ENCODE results near the gene FAM117B. TPM values are rescaled to one million over a fixed set of nuclear protein-coding genes. Genes with fewer than 3 reads are reported as not detected.
"Not testable (repeated sequence)": the region's sequence is repeated elsewhere in the genome, so short reads cannot be mapped to it uniquely, and the experiment has no call there.

FAM117B gene
- total RNA-seq, 2 experiments from 2014 or later, result 23.4 to 25.0 TPM

DNA sequence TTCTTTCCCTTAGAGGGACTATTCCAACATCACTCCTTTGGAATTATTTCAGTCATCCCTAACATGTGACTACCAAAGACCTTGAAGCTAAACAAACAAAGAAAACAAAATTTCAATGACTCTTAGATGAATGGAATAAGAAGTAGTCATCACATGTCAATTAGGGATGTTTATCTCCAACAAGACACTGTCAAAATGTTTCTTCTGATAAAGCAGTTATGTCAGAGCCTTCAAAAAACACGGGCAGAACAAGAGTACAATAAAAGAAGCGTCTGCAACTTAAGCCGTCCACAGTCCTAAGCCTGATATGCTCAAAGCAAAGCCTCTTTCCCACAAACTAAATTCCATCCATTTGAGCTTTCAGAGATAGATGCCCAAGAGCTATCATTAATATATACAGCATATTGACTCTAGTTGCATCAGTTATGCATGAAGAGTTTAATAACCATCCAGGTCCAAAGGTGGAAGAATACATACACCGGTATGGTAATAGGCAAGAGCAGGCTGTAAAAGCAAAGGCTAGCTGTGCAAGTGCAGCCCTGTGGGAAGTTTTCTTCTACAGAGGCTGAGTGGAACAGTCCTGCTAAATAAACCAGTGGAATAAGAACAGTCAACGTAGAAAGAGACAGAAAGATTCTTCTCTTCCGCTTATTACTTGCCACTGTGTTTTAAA lies 138.7 kb downstream of the FAM117B start:
- no peak overlapping the region for H3K27ac Mint-ChIP-seq
- no peak for DNase-seq
- no peaks in the 10 kb centered on the region for H3K9me3 Mint-ChIP-seq
- peaks cover 11% of the 10 kb centered on the region for H3K4me1 Mint-ChIP-seq
- H3K4me3 Mint-ChIP-seq, result no peak overlapping the region
- H3K36me3 Mint-ChIP-seq, result peaks cover 29% of the 10 kb centered on the region
- H3K27me3 Mint-ChIP-seq, result no peaks in the 10 kb centered on the region

DNA sequence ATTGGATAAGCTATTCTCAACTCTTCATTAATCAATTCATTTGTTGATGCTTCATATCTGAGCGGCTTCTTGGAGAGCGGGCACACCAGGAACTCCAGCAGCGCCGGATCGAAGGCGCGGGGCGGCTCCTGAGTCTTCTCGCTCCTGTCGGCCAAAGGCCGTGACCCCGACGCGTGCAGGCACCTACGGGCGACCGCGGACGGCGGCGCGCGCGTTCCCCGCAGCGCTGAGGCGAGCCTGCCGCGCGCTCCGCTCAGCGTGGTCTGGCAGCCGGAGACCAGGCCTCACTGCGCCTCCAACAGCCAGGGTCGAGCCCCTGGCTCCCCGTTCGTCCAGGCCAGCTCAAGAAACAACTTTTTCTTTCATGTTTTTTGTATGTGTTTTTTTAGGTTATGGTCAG lies 139.3 kb downstream of the FAM117B start:
- Mint-ChIP-seq H3K36me3 (peaks cover 31% of the 10 kb centered on the region), H3K4me3 (no peak overlapping the region), H3K27ac (peak overlapping the region; percentile 29), H3K27me3 (no peaks in the 10 kb centered on the region), H3K9me3 (no peaks in the 10 kb centered on the region), H3K4me1 (peaks cover 14% of the 10 kb centered on the region)
- DNase-seq, result no peak

DNA sequence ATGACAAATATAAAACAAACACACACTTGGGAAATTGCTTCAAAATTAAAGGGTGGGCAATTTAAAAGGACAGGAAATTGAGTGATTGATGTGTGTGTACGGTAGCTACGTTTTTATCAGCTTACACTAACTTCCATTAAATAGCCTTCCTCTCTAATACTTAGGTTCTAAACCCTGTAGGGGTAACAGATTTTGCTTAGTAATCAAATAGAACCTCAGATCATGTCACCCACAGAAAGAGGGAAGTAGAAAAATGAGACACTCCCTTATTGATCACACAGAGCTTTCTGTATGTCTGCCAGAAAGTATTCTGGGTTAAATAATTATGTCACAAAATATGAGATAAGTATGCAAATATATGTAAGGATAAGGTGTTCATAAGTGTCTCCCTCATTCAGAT lies 143.4 kb downstream of the FAM117B start:
- H3K27me3 Mint-ChIP-seq, result no peaks in the 10 kb centered on the region
- peaks cover 49% of the 10 kb centered on the region for H3K36me3 Mint-ChIP-seq
- H3K9me3 Mint-ChIP-seq, result peaks cover 2% of the 10 kb centered on the region
- H3K27ac Mint-ChIP-seq, result no peak overlapping the region
- H3K4me3 Mint-ChIP-seq, result no peak overlapping the region
- DNase-seq, result no peak
- H3K4me1 Mint-ChIP-seq, result peaks cover 27% of the 10 kb centered on the region

DNA sequence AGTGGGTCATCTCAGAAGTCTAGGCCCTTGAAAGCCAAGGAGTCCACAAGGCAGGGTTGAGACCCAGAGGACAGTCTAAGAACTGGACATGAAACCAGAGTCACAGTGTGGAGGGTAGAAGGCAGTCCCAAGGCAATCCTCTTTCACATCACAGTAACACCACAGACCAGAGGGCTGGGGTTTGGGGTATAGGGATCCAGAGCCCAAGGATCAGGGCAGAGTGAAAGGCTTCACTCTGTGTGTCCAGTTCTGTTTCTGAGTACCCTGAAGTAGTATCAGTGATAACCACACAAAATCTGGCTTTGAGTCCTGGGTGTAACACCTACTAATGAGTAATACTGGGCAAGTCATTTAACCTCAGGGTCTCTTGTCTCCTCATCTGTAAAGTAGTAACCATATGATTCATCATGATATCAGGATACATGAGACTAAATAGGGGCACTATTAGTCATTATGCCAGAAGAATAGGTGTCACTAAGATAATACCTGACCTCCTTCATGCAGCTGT lies 145.8 kb downstream of the FAM117B start:
- Mint-ChIP-seq H3K36me3 (peaks cover 57% of the 10 kb centered on the region), H3K27ac (peak overlapping the region; percentile 75), H3K27me3 (no peaks in the 10 kb centered on the region), H3K4me1 (peaks cover 27% of the 10 kb centered on the region), H3K9me3 (peaks cover 2% of the 10 kb centered on the region), H3K4me3 (no peak overlapping the region)
- DNase-seq, result peak; percentile 30

DNA sequence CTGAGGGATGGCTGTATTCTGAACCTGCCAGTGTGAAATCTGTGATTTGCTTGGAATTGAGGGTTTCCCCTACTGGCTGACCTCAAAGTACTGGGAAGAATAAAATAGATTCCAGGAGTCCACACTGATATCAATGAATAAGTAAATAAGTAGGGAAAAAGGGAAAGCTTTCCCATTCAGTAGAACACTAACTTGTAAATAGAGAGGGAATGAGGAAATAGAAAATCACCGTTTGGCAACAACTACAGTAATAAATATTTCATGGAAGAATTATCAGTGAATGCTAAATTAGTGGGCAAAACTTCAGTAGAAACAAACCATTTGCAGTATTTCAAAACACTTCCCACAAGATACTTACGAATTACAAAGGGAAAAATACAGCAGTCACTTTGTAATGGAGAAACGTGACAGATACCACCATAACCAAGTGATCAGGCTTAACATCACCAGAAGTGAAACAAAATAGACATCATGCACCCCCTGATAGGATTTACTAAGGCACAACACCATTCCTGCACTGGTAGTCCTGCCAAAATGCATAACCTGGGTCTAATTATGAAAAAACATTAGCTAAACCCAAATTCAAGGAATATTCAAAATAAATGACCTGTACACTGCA lies 148.3 kb downstream of the FAM117B start:
- no peaks in the 10 kb centered on the region for H3K27me3 Mint-ChIP-seq
- H3K4me3 Mint-ChIP-seq, result no peak overlapping the region
- DNase-seq, result no peak
- no peak overlapping the region for H3K27ac Mint-ChIP-seq
- H3K4me1 Mint-ChIP-seq, result peaks cover 29% of the 10 kb centered on the region
- H3K9me3 Mint-ChIP-seq, result peaks cover 2% of the 10 kb centered on the region
- peaks cover 55% of the 10 kb centered on the region for H3K36me3 Mint-ChIP-seq

DNA sequence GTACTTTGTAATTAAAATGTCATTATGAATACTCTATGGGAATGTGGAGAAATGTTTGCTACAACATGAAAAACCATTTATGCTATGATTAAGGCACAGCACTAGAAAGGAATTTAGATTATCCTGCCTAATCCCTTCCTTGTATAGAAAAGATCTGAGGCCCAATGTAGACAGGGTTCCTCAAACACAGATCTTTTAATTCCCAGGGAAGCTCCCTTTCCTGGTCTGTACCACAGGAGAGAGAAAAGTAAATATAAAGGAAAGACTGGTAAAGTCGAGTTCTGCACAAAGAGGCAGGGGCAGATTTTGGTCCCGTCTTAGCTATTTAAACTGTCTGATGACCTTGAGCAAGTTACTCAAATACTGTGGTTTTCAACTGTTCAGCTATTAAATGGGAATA lies 152.1 kb downstream of the FAM117B start:
- H3K9me3 Mint-ChIP-seq, result no peaks in the 10 kb centered on the region
- H3K4me3 Mint-ChIP-seq, result no peak overlapping the region
- DNase-seq, result no peak
- peaks cover 6% of the 10 kb centered on the region for H3K4me1 Mint-ChIP-seq
- peaks cover 57% of the 10 kb centered on the region for H3K36me3 Mint-ChIP-seq
- H3K27me3 Mint-ChIP-seq, result no peaks in the 10 kb centered on the region
- H3K27ac Mint-ChIP-seq, result no peak overlapping the region

DNA sequence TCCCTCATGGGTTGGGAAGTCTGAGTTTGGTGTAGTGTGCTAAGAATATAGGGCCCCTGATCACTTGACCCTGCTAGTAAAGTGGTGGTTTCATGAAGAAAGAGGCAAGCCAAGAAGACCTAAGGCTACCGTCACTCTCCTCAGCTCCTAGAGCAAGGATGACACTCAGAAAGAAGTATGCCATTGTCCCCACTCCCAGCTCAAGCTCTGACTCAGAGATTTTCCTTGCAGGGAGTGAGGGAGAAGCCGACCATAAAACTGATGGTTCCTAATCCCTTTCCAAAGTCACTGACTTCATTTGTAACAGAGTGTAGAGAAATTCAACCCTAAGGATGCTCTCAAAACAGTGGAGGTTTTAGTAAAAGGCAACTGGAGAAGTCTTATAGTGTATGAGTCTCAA lies 155.9 kb downstream of the FAM117B start:
- H3K36me3 Mint-ChIP-seq, result peaks cover 47% of the 10 kb centered on the region
- H3K9me3 Mint-ChIP-seq, result no peaks in the 10 kb centered on the region
- no peaks in the 10 kb centered on the region for H3K27me3 Mint-ChIP-seq
- H3K4me3 Mint-ChIP-seq, result no peak overlapping the region
- DNase-seq, result no peak
- no peak overlapping the region for H3K27ac Mint-ChIP-seq
- H3K4me1 Mint-ChIP-seq, result peaks cover 3% of the 10 kb centered on the region

DNA sequence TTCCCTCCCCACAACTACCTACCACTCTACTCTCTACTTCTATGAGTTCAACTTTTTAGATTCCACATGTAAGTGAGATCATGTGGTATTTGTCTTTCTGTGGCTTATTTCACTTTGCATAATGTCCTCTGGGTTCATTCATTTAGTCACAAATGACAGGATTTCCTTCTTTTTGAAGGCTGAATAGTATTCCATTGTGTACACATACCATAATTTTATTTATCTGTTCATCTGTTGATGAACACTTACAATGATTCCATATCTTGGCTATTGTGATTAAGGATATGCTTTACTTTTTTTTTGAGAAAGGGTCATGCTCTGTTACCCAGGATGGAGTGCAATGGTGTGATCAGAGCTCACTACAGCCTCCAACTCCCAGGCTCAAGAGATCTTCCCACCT lies 163.2 kb downstream of the FAM117B start:
- DNase-seq, result no peak
- Mint-ChIP-seq H3K4me1 (no peaks in the 10 kb centered on the region), H3K9me3 (peaks cover 9% of the 10 kb centered on the region), H3K27ac (no peak overlapping the region), H3K36me3 (peaks cover 27% of the 10 kb centered on the region), H3K4me3 (no peak overlapping the region), H3K27me3 (no peaks in the 10 kb centered on the region)

DNA sequence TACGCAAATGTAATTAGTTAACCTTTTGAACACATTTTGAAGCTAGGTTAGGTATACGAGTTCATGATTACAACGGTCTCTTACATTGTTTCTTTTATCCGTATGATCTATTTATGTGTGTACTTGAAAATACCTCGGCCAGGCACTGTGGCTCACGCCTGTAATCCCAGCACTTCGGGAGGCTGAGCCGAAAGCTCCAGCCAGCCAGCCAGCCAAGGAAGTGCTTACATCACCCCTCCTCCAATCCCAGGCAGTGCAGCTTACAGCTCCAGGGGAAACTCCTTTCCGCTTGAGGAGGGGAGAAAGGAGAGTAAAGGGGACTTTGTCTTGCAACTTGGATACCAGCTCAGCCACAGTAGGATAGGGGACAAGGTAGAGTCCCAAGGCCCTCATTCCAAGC lies 171.1 kb downstream of the FAM117B start:
- H3K27me3 Mint-ChIP-seq, H3K4me3 Mint-ChIP-seq, DNase-seq, H3K4me1 Mint-ChIP-seq, H3K27ac Mint-ChIP-seq: not testable (repeated sequence)
- H3K36me3 Mint-ChIP-seq, result peaks cover 47% of the 10 kb centered on the region
- H3K9me3 Mint-ChIP-seq, result peaks cover 11% of the 10 kb centered on the region

DNA sequence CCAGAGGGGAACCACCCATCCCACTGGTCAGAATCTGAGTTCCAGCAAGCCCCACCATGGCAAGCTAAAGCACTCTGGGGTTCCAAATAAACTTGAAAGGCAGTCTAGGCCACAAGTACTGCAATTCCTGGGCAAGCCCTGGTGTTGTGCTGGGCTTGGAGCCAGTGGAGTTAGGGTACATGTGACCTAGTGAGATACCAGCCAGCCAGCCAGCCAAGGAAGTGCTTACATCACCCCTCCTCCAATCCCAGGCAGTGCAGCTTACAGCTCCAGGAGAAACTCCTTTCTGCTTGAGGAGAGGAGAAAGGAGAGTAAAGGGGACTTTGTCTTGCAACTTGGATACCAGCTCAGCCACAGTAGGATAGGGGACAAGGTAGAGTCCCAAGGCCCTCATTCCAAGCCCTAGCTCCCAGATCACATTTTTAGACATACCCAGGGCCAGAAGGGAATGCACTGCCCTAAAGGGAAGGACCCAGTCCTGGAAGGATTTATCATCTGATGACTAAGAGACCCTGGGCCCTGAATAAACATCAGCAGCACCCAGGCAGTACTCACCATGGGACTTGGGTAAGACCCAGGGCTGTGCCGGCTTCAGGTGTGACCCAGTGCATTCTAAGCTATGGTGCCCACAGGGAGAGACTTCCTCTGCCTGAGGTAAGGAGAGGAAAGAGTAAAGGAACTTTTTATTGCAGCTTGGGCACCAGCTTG lies 172.8 kb downstream of the FAM117B start:
- not testable (repeated sequence) for H3K27me3 Mint-ChIP-seq, DNase-seq, H3K4me1 Mint-ChIP-seq, H3K4me3 Mint-ChIP-seq, H3K27ac Mint-ChIP-seq
- Mint-ChIP-seq H3K36me3 (peaks cover 50% of the 10 kb centered on the region), H3K9me3 (peaks cover 12% of the 10 kb centered on the region)

DNA sequence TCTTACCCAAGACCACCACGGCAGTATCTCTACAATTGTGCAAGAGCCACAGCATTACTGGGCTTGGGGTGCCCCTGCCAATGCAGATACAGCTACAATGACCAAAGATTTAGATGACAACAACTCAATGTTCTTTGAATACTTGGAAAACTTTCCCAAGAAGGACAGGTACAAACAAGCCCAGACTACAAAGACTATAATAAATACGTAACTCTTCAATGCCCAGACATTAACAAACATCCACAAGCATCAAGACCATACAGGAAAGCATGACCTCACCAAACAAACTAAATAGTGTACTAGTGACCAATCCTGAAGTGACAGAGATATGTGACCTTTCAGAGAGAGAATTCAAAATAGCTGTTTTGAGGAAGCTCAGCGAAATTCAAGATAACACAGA lies 174.0 kb downstream of the FAM117B start:
- no peak overlapping the region for H3K4me3 Mint-ChIP-seq
- peaks cover 12% of the 10 kb centered on the region for H3K9me3 Mint-ChIP-seq
- peaks cover 49% of the 10 kb centered on the region for H3K36me3 Mint-ChIP-seq

DNA sequence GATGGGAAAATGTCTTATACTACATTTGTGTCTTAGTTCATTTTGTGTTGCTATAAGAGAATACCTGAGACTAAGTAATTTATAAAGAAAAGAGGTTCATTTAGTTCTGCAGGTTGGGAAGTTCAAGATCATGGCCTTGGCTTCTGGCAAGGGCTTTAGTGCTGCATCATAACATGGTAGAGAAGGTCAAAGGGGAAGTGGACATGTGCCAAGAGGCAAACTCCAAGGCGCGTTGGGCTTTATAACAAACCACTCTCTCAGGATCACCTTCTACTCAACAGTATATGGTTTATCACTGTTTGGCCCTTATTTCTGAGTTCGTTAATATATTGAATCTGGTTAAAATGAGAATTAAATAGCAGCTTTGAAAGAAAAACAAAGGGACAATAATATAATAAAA lies 178.6 kb downstream of the FAM117B start:
- no peaks in the 10 kb centered on the region for H3K4me1 Mint-ChIP-seq
- no peak overlapping the region for H3K27ac Mint-ChIP-seq
- H3K9me3 Mint-ChIP-seq, result peaks cover 18% of the 10 kb centered on the region
- H3K36me3 Mint-ChIP-seq, result peaks cover 38% of the 10 kb centered on the region
- no peak for DNase-seq
- no peak overlapping the region for H3K4me3 Mint-ChIP-seq
- no peaks in the 10 kb centered on the region for H3K27me3 Mint-ChIP-seq

More for the DNA sequence above, 174.0 kb downstream of the FAM117B start:
- no peak overlapping the region for H3K27ac Mint-ChIP-seq
- no peak for DNase-seq
- no peaks in the 10 kb centered on the region for H3K4me1 Mint-ChIP-seq
- H3K27me3 Mint-ChIP-seq, result no peaks in the 10 kb centered on the region

DNA sequence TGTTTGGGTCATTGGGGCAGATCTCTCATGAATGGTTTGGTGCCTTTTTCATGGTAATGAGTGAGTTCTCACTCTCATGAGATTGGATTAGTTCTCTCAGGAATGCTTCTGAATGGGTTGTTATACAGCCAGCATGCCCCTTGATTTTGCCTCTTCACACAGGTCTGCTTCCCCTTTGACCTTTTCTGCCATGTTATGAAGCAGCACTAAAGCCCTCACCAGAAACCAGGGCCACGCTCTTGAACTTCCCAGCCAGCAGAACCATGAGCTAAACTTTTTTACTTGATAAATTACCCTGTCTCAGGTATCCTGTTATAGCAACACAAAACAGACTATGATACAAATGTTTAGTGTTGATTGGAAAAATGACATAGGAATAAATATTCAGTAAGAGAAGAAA lies 179.5 kb downstream of the FAM117B start:
- Mint-ChIP-seq H3K36me3 (peaks cover 32% of the 10 kb centered on the region), H3K4me1 (no peaks in the 10 kb centered on the region), H3K27me3 (no peaks in the 10 kb centered on the region), H3K27ac (no peak overlapping the region), H3K9me3 (peaks cover 12% of the 10 kb centered on the region), H3K4me3 (no peak overlapping the region)
- DNase-seq, result no peak

DNA sequence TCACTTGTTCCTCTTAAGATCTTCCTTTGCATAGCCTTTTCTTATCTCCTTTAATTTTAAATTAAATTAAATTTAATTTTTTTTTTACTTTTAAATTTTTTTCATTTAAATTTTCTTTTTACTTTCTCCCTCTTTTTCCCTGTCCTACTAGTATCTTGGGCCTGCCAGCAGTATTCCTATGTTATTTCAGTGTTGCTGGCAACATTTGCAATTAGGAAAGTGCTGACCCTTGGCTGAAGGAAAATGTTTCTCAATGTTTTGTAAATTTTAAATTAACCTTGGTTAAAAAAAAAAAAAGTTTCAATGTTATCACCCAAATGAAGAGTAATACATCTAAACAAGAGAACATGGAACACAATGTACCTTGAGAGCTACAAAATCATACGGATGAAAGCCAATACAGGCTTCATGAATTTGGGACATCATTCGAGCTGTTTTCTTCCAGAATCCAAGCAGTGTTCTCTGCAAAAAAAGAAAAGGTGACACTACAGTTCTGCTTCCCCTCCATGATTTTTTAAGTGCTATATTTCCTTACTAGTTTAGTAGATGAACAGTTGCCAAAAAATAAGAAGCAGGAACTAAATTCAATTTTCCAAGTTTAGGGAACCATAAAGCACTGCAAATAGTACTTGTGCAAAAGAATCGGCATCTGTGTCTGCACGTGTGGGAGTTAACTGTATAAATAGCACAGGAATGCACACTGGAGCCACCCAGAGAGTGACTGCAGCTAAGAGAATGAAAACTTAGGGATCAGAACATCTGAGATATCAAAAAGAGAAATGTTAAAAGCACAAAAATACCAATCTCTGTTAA lies 181.0 kb downstream of the FAM117B start:
- Mint-ChIP-seq H3K9me3 (peaks cover 7% of the 10 kb centered on the region), H3K27me3 (no peaks in the 10 kb centered on the region), H3K4me3 (no peak overlapping the region), H3K36me3 (peaks cover 19% of the 10 kb centered on the region), H3K4me1 (peaks cover 4% of the 10 kb centered on the region), H3K27ac (no peak overlapping the region)
- no peak for DNase-seq

DNA sequence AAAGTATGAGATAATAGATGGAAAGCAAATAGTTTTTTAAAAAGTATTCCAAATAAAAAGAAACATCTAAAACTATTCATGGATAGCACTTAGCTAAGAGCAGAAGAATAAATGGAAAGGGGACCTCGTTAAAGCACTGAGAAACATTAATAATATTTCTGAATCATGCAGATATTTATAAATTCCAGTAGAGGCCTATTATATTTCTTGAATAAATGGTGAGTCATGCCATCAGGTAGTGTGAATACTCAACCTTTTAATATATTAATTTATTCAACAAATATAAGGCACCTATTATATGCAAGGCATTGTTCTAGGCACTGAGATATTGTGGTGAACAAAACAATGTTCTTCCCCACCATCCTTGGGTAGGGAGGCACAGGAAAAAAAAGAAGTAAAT lies 183.0 kb downstream of the FAM117B start:
- Mint-ChIP-seq H3K36me3 (peaks cover 10% of the 10 kb centered on the region), H3K9me3 (peaks cover 6% of the 10 kb centered on the region), H3K4me1 (peaks cover 4% of the 10 kb centered on the region), H3K4me3 (no peak overlapping the region), H3K27me3 (no peaks in the 10 kb centered on the region), H3K27ac (no peak overlapping the region)
- no peak for DNase-seq
